ENCODE results near the gene PDAP1. TPM values are rescaled to one million over a fixed set of nuclear protein-coding genes. Genes with fewer than 3 reads are reported as not detected.

PDAP1 gene
- total and polyA plus RNA-seq, 2 of the 13 experiments (the other 11 are each of a cell fraction or from before 2014, with no cell fraction given) = 13.0 to 100 TPM

GRCh38 chr7:99455874-99456273 is 47.5 kb upstream of the PDAP1 start:
- intact Hi-C loops (cut with micrococcal nuclease; ENCODE audit: unreplicated experiment) = no loop called here
- peaks cover 26% of the 10 kb centered on the region for H3K79me2 ChIP-seq (ENCODE audit: insufficient read depth, low read length)
- no peak overlapping the region for H2AFZ ChIP-seq (ENCODE audit: low read length)
- FAIRE-seq (no peak), DNase-seq (ENCODE audit: low spot score) (no peak), ATAC-seq (no peak; the same call in 2 of the 3 replicates)
- H3K4me1 ChIP-seq (ENCODE audit: insufficient read depth, low read length) = peaks cover 9% of the 10 kb centered on the region
- BruUV-seq (replicated peaks) = no TSS peak
- H3K27me3 ChIP-seq (ENCODE audit: control insufficient read depth in 1 of 2, insufficient read depth in 2 of 2, low read length in 2 of 2) = no peaks in the 10 kb centered on the region
- CTCF ChIA-PET (ENCODE audit: low intra/inter-chr PET ratio, low total read pairs) = no interaction called here
- H3K36me3 ChIP-seq (replicated peaks in 1 of 2; ENCODE audit: control insufficient read depth in 1 of 2, insufficient read depth in 2 of 2, low read length in 2 of 2) = peaks cover 28 to 97% of the 10 kb centered on the region in 2 experiments
- H4K20me1 ChIP-seq (ENCODE audit: insufficient read depth, low read length) = peaks cover 37% of the 10 kb centered on the region
- POLR2A ChIA-PET = interaction anchor here (3.8 kb wide), 1 partner anchor 10 kb away, joined by 16 read pairs; the partner anchor contains the start of gene ATP5MF
- WGBS (ENCODE audit: low lambda C conversion rate) = 87% methylated on average over 7 of the region's 9 CpGs
- H3K4me3 ChIP-seq (replicated peaks in 1 of 3; ENCODE audit: insufficient read depth in 1 of 3, low read depth in 2 of 3, low read length in 3 of 3) = no peak overlapping the region
- H3K4me2 ChIP-seq (ENCODE audit: low read depth, low read length) = no peak overlapping the region
- H3K27ac ChIP-seq (ENCODE audit: extremely low read length, insufficient read depth, low read length) = no peak overlapping the region
- no peak overlapping the region for H3K9ac ChIP-seq (ENCODE audit: insufficient read depth, low read depth, low read length)
- H3K9me3 ChIP-seq (ENCODE audit: low read length) = no peaks in the 10 kb centered on the region
- in situ Hi-C loops (cut with HindIII; ENCODE audit: extremely low pct_ligation_motif_present, low pct_unique_long_range_greater_than_20kb) = no loop called here
- no peak for TF ChIP-seq SALL2 (CRISPR knock-in tag; IDR thresholded peaks at IDR 0.05)
- TF ChIP-seq ZNF678 (CRISPR knock-in tag; IDR thresholded peaks at IDR 0.05) = no peak
- TF ChIP-seq AGO1 (IDR thresholded peaks at IDR 0.05; ENCODE audit: low read depth, low read length, poor library complexity, severe bottlenecking) = peak; percentile 1
- no peak for TF ChIP-seq ZNF136 (CRISPR knock-in tag; IDR thresholded peaks at IDR 0.05; ENCODE audit: low read depth)
- TF ChIP-seq HES4 (CRISPR knock-in tag; IDR thresholded peaks at IDR 0.05; ENCODE audit: borderline replicate concordance) = no peak
- TF ChIP-seq ZNF720 (CRISPR knock-in tag; IDR thresholded peaks at IDR 0.05) = no peak
- TF ChIP-seq REL (CRISPR knock-in tag; conservative IDR thresholded peaks at IDR 0.05) = no peak
- no peak for TF ChIP-seq SMC3 (IDR thresholded peaks at IDR 0.05; ENCODE audit: low read length)
- TF ChIP-seq ATF3 (CRISPR knock-in tag; IDR thresholded peaks at IDR 0.05) = no peak
- peak; percentile 85 for TF ChIP-seq RBM22 (optimal IDR thresholded peaks at IDR 0.05; ENCODE audit: low read length)
- no peak for TF ChIP-seq ZNF724P (CRISPR knock-in tag; IDR thresholded peaks at IDR 0.05; ENCODE audit: borderline replicate concordance)
- no peak for TF ChIP-seq CREM (IDR thresholded peaks at IDR 0.05)
- no peak for TF ChIP-seq CREM (CRISPR knock-in tag; IDR thresholded peaks at IDR 0.05)
- TF ChIP-seq, protein P1, sequence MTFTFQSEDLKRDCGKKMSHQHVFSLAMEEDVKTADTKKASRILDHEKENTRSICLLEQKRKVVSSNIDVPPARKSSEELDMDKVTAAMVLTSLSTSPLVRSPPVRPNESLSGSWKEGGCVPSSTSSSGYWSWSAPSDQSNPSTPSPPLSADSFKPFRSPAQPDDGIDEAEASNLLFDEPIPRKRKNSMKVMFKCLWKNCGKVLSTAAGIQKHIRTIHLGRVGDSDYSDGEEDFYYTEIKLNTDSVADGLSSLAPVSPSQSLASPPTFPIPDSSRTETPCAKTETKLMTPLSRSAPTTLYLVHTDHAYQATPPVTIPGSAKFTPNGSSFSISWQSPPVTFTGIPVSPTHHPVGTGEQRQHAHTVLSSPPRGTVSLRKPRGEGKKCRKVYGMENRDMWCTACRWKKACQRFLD (CRISPR knock-in tag; IDR thresholded peaks at IDR 0.05; ENCODE audit: borderline replicate concordance) = no peak
- no peak for TF ChIP-seq ZNF337 (CRISPR knock-in tag; IDR thresholded peaks at IDR 0.05; ENCODE audit: borderline replicate concordance, low read depth)
- TF ChIP-seq IRX3 (CRISPR knock-in tag; IDR thresholded peaks at IDR 0.05; ENCODE audit: borderline replicate concordance, low read depth) = no peak
- TF ChIP-seq LRRFIP1 (CRISPR knock-in tag; conservative IDR thresholded peaks at IDR 0.05) = no peak
- no peak for TF ChIP-seq ZFP1 (CRISPR knock-in tag; IDR thresholded peaks at IDR 0.05)
- TF ChIP-seq AGO2 (optimal IDR thresholded peaks at IDR 0.05; ENCODE audit: low read depth, low read length) = peak; percentile 82
- no peak for TF ChIP-seq ZFP91 (CRISPR knock-in tag; IDR thresholded peaks at IDR 0.05; ENCODE audit: borderline replicate concordance)
- TF ChIP-seq RFXANK (CRISPR knock-in tag; IDR thresholded peaks at IDR 0.05) = no peak
- no peak for TF ChIP-seq TBX2 (CRISPR knock-in tag; IDR thresholded peaks at IDR 0.05; ENCODE audit: borderline replicate concordance)
